ENCODE results near the gene RASGRF1.

GRCh38 chr15:79116771-79117170 lies 26.2 kb upstream of the RASGRF1 start:
- TF ChIP-seq CTCF (conservative IDR thresholded peaks at IDR 0.05 in 1 of 2, IDR thresholded peaks at IDR 0.05 in 1 of 2; ENCODE audit: low read depth in 1 of 2, low read length in 2 of 2) (no peak), EZH2 (IDR thresholded peaks at IDR 0.05; ENCODE audit: low read length, missing control alignments) (no peak)
